HG03280 (cell line): ENCODE results near the gene CCR6.

Experiments
- ATAC-seq: cut with Tn5 transposase; IDR thresholded peaks from one replicate; pipeline ENCODE4 v1.9.1; 2021; ENCODE audit warnings: mild to moderate bottlenecking, moderate library complexity; ENCODE audit not compliant: unreplicated experiment

The CCR6 gene

GRCh38 chr6:167097770-167098169 is 25.1 kb upstream of the CCR6 start:
- no peak for ATAC-seq

- ATAC-seq, result no peak
Observed at GRCh38 chr6:167098825-167099225, 24.1 kb upstream of the CCR6 start.

- ATAC-seq, result no peak
Observed at GRCh38 chr6:167099707-167100106, 23.2 kb upstream of the CCR6 start.

- no peak for ATAC-seq
Observed at GRCh38 chr6:167100241-167100674, 22.6 kb upstream of the CCR6 start.

GRCh38 chr6:167102318-167102717 is 20.6 kb upstream of the CCR6 start:
- ATAC-seq, result no peak

GRCh38 chr6:167103041-167103891 is 19.6 kb upstream of the CCR6 start:
- ATAC-seq, result peak; percentile 98

GRCh38 chr6:167104388-167104787 is 18.5 kb upstream of the CCR6 start:
- ATAC-seq, result no peak

- ATAC-seq, result no peak
Observed at GRCh38 chr6:167105060-167105459, 17.8 kb upstream of the CCR6 start.

GRCh38 chr6:167106406-167106805 is 16.5 kb upstream of the CCR6 start:
- no peak for ATAC-seq

GRCh38 chr6:167107787-167108186 is 15.1 kb upstream of the CCR6 start:
- no peak for ATAC-seq

- no peak for ATAC-seq
Observed at GRCh38 chr6:167108278-167108677, 14.6 kb upstream of the CCR6 start.

- no peak for ATAC-seq
Observed at GRCh38 chr6:167109651-167110050, 13.2 kb upstream of the CCR6 start.

- ATAC-seq, result no peak
Observed at GRCh38 chr6:167111597-167111996, 11.3 kb upstream of the CCR6 start.

- no peak for ATAC-seq
Observed at GRCh38 chr6:167112421-167112820, 10.5 kb upstream of the CCR6 start.

GRCh38 chr6:167113047-167113754 is 9.7 kb upstream of the CCR6 start:
- peak; percentile 47 for ATAC-seq

GRCh38 chr6:167113935-167114910 is 8.7 kb upstream of the CCR6 start:
- ATAC-seq, result peak; percentile 86

GRCh38 chr6:167115054-167115453 is 7.8 kb upstream of the CCR6 start:
- no peak for ATAC-seq

- no peak for ATAC-seq
Observed at GRCh38 chr6:167116109-167116837, 6.6 kb upstream of the CCR6 start.

GRCh38 chr6:167116838-167117228 is 6.1 kb upstream of the CCR6 start:
- ATAC-seq, result no peak

- no peak for ATAC-seq
Observed at GRCh38 chr6:167118006-167118405, 4.9 kb upstream of the CCR6 start.
